ENCODE measurements around the gene TPX2. TPM values are rescaled to one million over a fixed set of nuclear protein-coding genes. Genes with fewer than 3 reads are reported as not detected.

Gene TPX2
- total and polyA plus RNA-seq, 10 of the 15 experiments (the other 5 are each of a cell fraction or from before 2014, with no cell fraction given): 29.7 to 144 (median 89.0) TPM

DNA sequence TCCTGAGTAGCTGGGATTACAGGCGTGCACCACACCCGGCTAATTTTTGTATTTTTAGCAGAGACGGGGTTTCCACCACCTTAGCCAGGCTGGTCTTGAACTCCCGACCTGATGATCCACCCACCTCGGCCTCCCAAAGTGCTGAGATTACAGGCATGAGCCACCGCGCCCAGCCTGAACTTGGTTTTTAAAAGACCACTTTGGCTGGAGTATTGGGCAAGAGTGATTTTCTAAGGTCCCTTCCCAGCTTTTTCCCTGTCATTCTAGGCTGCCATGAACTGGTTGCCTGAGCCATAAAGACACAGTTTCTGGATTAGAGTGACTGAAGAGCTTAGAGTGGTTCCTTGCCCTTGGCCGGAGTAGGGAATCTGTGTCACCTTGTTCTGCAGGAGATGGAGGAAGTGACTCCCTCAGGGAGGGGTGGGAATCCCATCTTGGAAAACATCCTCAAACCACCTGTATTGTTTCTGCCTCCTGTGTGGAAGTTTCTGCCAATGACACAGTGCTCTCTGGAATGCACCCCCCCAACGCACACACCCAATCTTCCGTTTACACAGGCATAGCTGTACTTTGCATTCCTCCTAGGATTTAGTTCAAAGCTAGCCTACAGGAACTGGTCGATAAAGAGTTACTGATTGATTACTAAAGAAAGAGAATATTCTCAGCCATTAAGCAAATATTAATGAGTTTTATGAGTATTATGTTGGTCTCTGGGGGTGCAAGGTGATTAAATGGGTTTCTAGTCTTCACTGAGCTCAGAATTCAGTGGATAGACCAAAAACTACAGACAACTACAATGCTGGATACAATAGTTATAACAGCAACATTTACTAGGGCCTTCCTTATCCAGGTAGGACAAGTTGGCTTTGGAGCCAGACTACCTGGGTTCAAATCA is 34.6 kb upstream of the TPX2 start:
- Histone ChIP-seq H3K27me3 (replicated peaks in 1 of 2; ENCODE audit: control insufficient read depth in 2 of 2, insufficient read depth in 2 of 2, low read length in 1 of 2) (no peaks in the 10 kb centered on the region), H3K36me3 (ENCODE audit: control insufficient read depth in 2 of 2, insufficient read depth in 2 of 2, low read length in 1 of 2) (peaks cover 7% of the 10 kb centered on the region in 2 experiments; a peak in 3 of 4 replicates), H4K20me1 (ENCODE audit: control insufficient read depth, insufficient read depth) (no peaks in the 10 kb centered on the region), H3K4me2 (ENCODE audit: control insufficient read depth, insufficient read depth) (no peak overlapping the region), H3K9ac (ENCODE audit: control insufficient read depth, insufficient read depth, low read length) (no peak overlapping the region), H3K79me2 (ENCODE audit: control insufficient read depth, insufficient read depth, low read length) (peaks cover 35% of the 10 kb centered on the region), H3K4me3 (no peak overlapping the region), H3K9me3 (replicated peaks; ENCODE audit: control insufficient read depth, insufficient read depth, low read length) (no peaks in the 10 kb centered on the region; the same call in 2 of the 3 replicates), H2AFZ (ENCODE audit: control insufficient read depth, low read depth, low read length) (no peak overlapping the region), H3K4me1 (ENCODE audit: control insufficient read depth, insufficient read depth, low read length) (peaks cover 37% of the 10 kb centered on the region), H3K27ac (ENCODE audit: control insufficient read depth, insufficient read depth) (no peak overlapping the region)
- in situ Hi-C loops (cut with MboI): no loop called here
- intact Hi-C loops (cut with micrococcal nuclease; ENCODE audit: unreplicated experiment): no loop called here
- CTCF ChIA-PET: interaction anchor here (0.6 to 25.1 kb wide), 5 partner anchors 16 to 92 kb away, joined by 3 to 254 read pairs (median 6); partner anchors contain the start of gene BCL2L1
- RAD21 ChIA-PET (ENCODE audit: unreplicated experiment): interaction anchor here (0.8 to 4.5 kb wide), 6 partner anchors 13 to 43 kb away, joined by 3 to 28 read pairs (median 4); partner anchors contain the start of gene BCL2L1
- no peak for ATAC-seq
- DNase-seq (ENCODE audit: low read depth, low spot score): no peak
- no peak for FAIRE-seq
- 82% methylated on average over 11 of the region's 11 CpGs for WGBS (ENCODE audit: insufficient coverage, insufficient replicate concordance, low lambda C conversion rate, missing lambda C conversion rate)
- SMC1A ChIA-PET (ENCODE audit: uncharacterized antibody, unreplicated experiment): interaction anchor here (0.7 to 3.9 kb wide), 8 partner anchors 11 to 185 kb away, joined by 3 to 38 read pairs (median 8); partner anchors contain the start of gene BCL2L1
- TSS peak; percentile 13 for BruUV-seq (replicated peaks)
- POLR2A ChIA-PET: interaction anchor here (0.7 to 3.6 kb wide), 5 partner anchors 8 to 42 kb away, joined by 3 to 34 read pairs (median 3); no protein-coding TSS in a partner anchor
- TF ChIP-seq ASH2L (IDR thresholded peaks at IDR 0.05; ENCODE audit: borderline replicate concordance, low read depth): no peak
- TF ChIP-seq SREBF2 (IDR thresholded peaks at IDR 0.05; ENCODE audit: low read length): no peak
- no peak for TF ChIP-seq ZZZ3 (IDR thresholded peaks at IDR 0.05; ENCODE audit: control insufficient read depth, insufficient read length, low read depth)
- no peak for TF ChIP-seq ZNF592 (IDR thresholded peaks at IDR 0.05)
- no peak for TF ChIP-seq SMARCA5 (IDR thresholded peaks at IDR 0.05)
- TF ChIP-seq CHD1 (IDR thresholded peaks at IDR 0.05; ENCODE audit: low read depth, low read length): no peak
- TF ChIP-seq RB1 (IDR thresholded peaks at IDR 0.05; ENCODE audit: borderline replicate concordance): no peak
- TF ChIP-seq NBN (IDR thresholded peaks at IDR 0.05): no peak
- TF ChIP-seq STAT3 (IDR thresholded peaks at IDR 0.05; ENCODE audit: low read depth, low read length): no peak
- no peak for TF ChIP-seq ZBTB33 (IDR thresholded peaks at IDR 0.05)
- TF ChIP-seq PAX5 (IDR thresholded peaks at IDR 0.05; ENCODE audit: borderline replicate concordance, low read depth, low read length): no peak
- no peak for TF ChIP-seq HDAC6 (IDR thresholded peaks at IDR 0.05; ENCODE audit: unreplicated experiment)
- TF ChIP-seq GATAD2B (conservative IDR thresholded peaks at IDR 0.05; ENCODE audit: low read depth): no peak
- TF ChIP-seq RAD51 (IDR thresholded peaks at IDR 0.05): no peak
- no peak for TF ChIP-seq DPF2 (IDR thresholded peaks at IDR 0.05)
- no peak for TF ChIP-seq CTCF (IDR thresholded peaks at IDR 0.05 in 2 of 3, conservative IDR thresholded peaks at IDR 0.05 in 1 of 3; ENCODE audit: control insufficient read depth in 2 of 3, extremely low read depth in 1 of 3, insufficient read depth in 1 of 3, low read depth in 3 of 3, low read length in 3 of 3)
